Natural killer cell (primary cell): ENCODE measurements around the gene DVL2. TPM values are rescaled to one million over a fixed set of nuclear protein-coding genes. Genes with fewer than 3 reads are reported as not detected.

Source experiments
- ATAC-seq, 3 donors: fragments of 150-1000 bp in 2 of 3; fragments of 200-7000 bp in 1 of 3; cut with Tn5 transposase; 1 replicate in 1 of 3; 2 replicates in 2 of 3; pipeline ENCODE4 v1.10.0; 2021; ENCODE audit warnings: mild to moderate bottlenecking in 2 of 3, moderate library complexity in 2 of 3
- DNase-seq, 2 donors: peaks; one replicate each; pipeline versions ENCODE4 v3.0.0 to v3.0.0-alpha.2; 2013 to 2021; ENCODE audit warnings: mixed read lengths in 1 of 2
- H3K27ac ChIP-seq: one replicate; pipeline ENCODE4 v1.5.1; 2013; ENCODE audit warnings: mild to moderate bottlenecking, low read length
- H3K27me3 ChIP-seq: one replicate; pipeline ENCODE4 v1.6.1; 2013; ENCODE audit warnings: low read length; ENCODE audit not compliant: control insufficient read depth, insufficient read depth
- H3K36me3 ChIP-seq: one replicate; pipeline ENCODE4 v1.6.1; 2013; ENCODE audit warnings: low read length; ENCODE audit not compliant: control insufficient read depth, insufficient read depth
- H3K4me1 ChIP-seq: one replicate; pipeline ENCODE4 v1.6.1; 2013; ENCODE audit warnings: low read length; ENCODE audit not compliant: control insufficient read depth, insufficient read depth
- H3K4me3 ChIP-seq: one replicate; pipeline ENCODE4 v1.5.1; 2013; ENCODE audit warnings: low read length
- H3K9me3 ChIP-seq: one replicate; pipeline ENCODE4 v1.6.1; 2013; ENCODE audit warnings: low read length; ENCODE audit not compliant: control insufficient read depth, insufficient read depth
- H3K27ac Mint-ChIP-seq, 2 donors: one replicate each; pipeline ENCODE4 v1.8.0; 2022; ENCODE audit warnings: mild to moderate bottlenecking in 2 of 2, mixed read lengths in 2 of 2, moderate library complexity in 1 of 2
- H3K27me3 Mint-ChIP-seq, 2 donors: one replicate each; pipeline ENCODE4 v1.8.0; 2022; ENCODE audit warnings: low read depth in 2 of 2, mixed read lengths in 2 of 2
- H3K36me3 Mint-ChIP-seq: one replicate; pipeline ENCODE4 v1.8.0; 2022; ENCODE audit warnings: mixed read lengths
- H3K4me1 Mint-ChIP-seq, 2 donors: one replicate each; pipeline ENCODE4 v1.8.0; 2022; ENCODE audit warnings: mixed read lengths in 2 of 2
- H3K4me3 Mint-ChIP-seq: one replicate; pipeline ENCODE4 v1.8.0; 2022; ENCODE audit warnings: mild to moderate bottlenecking, moderate library complexity, mixed read lengths
- H3K9me3 Mint-ChIP-seq, 2 donors: one replicate each; pipeline ENCODE4 v1.8.0; 2022; ENCODE audit warnings: mixed read lengths in 2 of 2
- CTCF ChIP-seq: fragments of 200-600 bp; IDR thresholded peaks from one replicate; pipeline ENCODE4 v1.8.0; 2022; ENCODE audit warnings: antibody characterized with exemption
- WGBS: methylation state at CpG from one replicate; pipeline ENCODE4 v1.1.7; 2013; ENCODE audit warnings: missing lambda C conversion rate; ENCODE audit not compliant: insufficient coverage; 5-methylcytosine and 5-hydroxymethylcytosine counted together
- intact Hi-C: fragments of 100-400 bp; cut with micrococcal nuclease; formaldehyde crosslinking; loops from one replicate; pipeline ENCODE4 v1.14.2; 2022
- total RNA-seq, 4 donors: library from RNA; stranded (reverse); fragments of 120-200 nt in 1 of 4; gene quantifications; one replicate each; pipeline versions ENCODE4 v1.2.3 to v1.2.4, GENCODE V29; 2013 to 2022

Gene DVL2
- total RNA-seq, 3 donors from 2014 or later (not counting 1 experiment from before 2014, with no cell fraction given) = 46.5 to 66.6 (median 61.5) TPM

GRCh38 chr17:7250695-7251627 lies 16.6 kb upstream of the DVL2 start:
- Histone ChIP-seq H3K9me3 (no peaks in the 10 kb centered on the region), H3K27ac (peak overlapping the region; percentile 96), H3K4me3 (peak overlapping the region; percentile 67), H3K4me1 (peaks cover 32% of the 10 kb centered on the region), H3K36me3 (peaks cover 27% of the 10 kb centered on the region), H3K27me3 (no peaks in the 10 kb centered on the region)
- peak in 2 of 3 donors; percentile 0 for ATAC-seq
- Mint-ChIP-seq H3K27ac (peak overlapping the region; percentile 93 to 98), H3K9me3 (no peaks in the 10 kb centered on the region), H3K4me1 (peaks cover 41 to 43% of the 10 kb centered on the region in 2 donors), H3K27me3 (no peaks in the 10 kb centered on the region), H3K36me3 (no peaks in the 10 kb centered on the region), H3K4me3 (peak overlapping the region; percentile 92)
- TF ChIP-seq CTCF = no peak
- under 1% methylated on average over 54 of the region's 55 CpGs for whole genome bisulfite sequencing
- intact Hi-C loops = loop anchor here (5.0 kb wide), 3 partner anchors 34 to 311 kb away; partner anchors contain the start of genes ACADVL, DLG4, POLR2A and SENP3
- peak; percentile 41 to 73 for DNase-seq

GRCh38 chr17:7249830-7250229 lies 15.5 kb upstream of the DVL2 start:
- no peaks in the 10 kb centered on the region for H3K27me3 ChIP-seq
- TF ChIP-seq CTCF = no peak
- H3K36me3 Mint-ChIP-seq = no peaks in the 10 kb centered on the region
- H3K9me3 ChIP-seq = no peaks in the 10 kb centered on the region
- H3K4me3 ChIP-seq = no peak overlapping the region
- peak overlapping the region; percentile 31 for H3K27ac ChIP-seq
- peak overlapping the region; percentile 93 to 98 for H3K27ac Mint-ChIP-seq
- peaks cover 41% of the 10 kb centered on the region in 2 donors for H3K4me1 Mint-ChIP-seq
- H3K36me3 ChIP-seq = peaks cover 24% of the 10 kb centered on the region
- intact Hi-C loops = loop anchor here (5.0 kb wide), 3 partner anchors 33 to 312 kb away; partner anchors contain the start of genes ACADVL, DLG4, POLR2A and SENP3
- H3K9me3 Mint-ChIP-seq = no peaks in the 10 kb centered on the region
- peak overlapping the region; percentile 92 for H3K4me3 Mint-ChIP-seq
- ATAC-seq (no peak), DNase-seq (no peak)
- peaks cover 32% of the 10 kb centered on the region for H3K4me1 ChIP-seq
- H3K27me3 Mint-ChIP-seq = no peaks in the 10 kb centered on the region
- 71% methylated on average over 7 of the region's 7 CpGs for WGBS

DNA sequence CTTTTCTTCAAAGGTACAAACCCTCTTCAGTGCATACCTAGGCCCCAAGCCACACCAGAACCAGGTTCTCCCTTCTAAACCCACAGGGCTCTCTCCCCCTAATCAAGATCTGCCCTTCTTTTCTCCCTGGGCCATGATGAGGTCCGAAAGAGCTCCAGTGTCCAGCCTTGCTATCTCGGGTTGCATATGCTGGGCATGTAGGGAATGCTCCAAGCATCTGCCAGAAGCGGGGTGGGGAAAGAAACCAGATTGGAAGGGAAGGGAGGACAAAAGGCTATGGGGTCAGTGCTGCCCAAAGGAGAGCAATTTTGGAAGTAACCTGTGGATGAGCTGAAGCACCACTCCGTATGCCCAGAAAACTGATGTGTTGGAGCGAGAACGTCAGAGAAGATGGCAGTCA lies 14.9 kb upstream of the DVL2 start:
- Histone ChIP-seq H3K27ac (no peak overlapping the region), H3K4me3 (no peak overlapping the region), H3K36me3 (peaks cover 25% of the 10 kb centered on the region), H3K4me1 (peaks cover 32% of the 10 kb centered on the region), H3K9me3 (no peaks in the 10 kb centered on the region), H3K27me3 (no peaks in the 10 kb centered on the region)
- WGBS = 90% methylated on average over 6 of the region's 6 CpGs
- no peak for TF ChIP-seq CTCF
- Mint-ChIP-seq H3K4me1 (peaks cover 38 to 41% of the 10 kb centered on the region in 2 donors), H3K27me3 (no peaks in the 10 kb centered on the region), H3K4me3 (peak overlapping the region; percentile 92), H3K36me3 (no peaks in the 10 kb centered on the region), H3K9me3 (no peaks in the 10 kb centered on the region), H3K27ac (peak overlapping the region; percentile 60 to 98)
- ATAC-seq = no peak
- intact Hi-C loops = no loop called here
- no peak for DNase-seq
